Suppressor macrophage treated with lipopolysaccharide for 1 hour (primary cell): Measurements from ENCODE around the gene PLA2R1.
"Not testable (repeated sequence)": the region's sequence is repeated elsewhere in the genome, so short reads cannot be mapped to it uniquely, and the experiment has no call there.

Experiments
- DNase-seq, 3 donors: peaks; one replicate each; pipeline ENCODE4 v3.0.0-alpha.2; 2020 to 2022

The PLA2R1 gene

GRCh38 chr2:159982270-159982669, 80.1 kb downstream of the PLA2R1 start:
- peak; percentile 44 to 73 (median 57) for DNase-seq

- DNase-seq = no peak
Measured at GRCh38 chr2:159976527-159977160, 85.8 kb downstream of the PLA2R1 start.

- DNase-seq = no peak
Measured at GRCh38 chr2:159973325-159973724, 89.1 kb downstream of the PLA2R1 start.

- peak; percentile 29 to 68 (median 67) for DNase-seq
Measured at GRCh38 chr2:159971365-159972152, 90.9 kb downstream of the PLA2R1 start.

- not testable (repeated sequence) for DNase-seq
Measured at GRCh38 chr2:159970548-159970947, 91.9 kb downstream of the PLA2R1 start.

GRCh38 chr2:159968279-159968900, 94.0 kb downstream of the PLA2R1 start:
- peak; percentile 54 to 60 (median 56) for DNase-seq

GRCh38 chr2:159963700-159964099, 98.7 kb downstream of the PLA2R1 start:
- DNase-seq = no peak

- DNase-seq = not testable (repeated sequence)
Measured at GRCh38 chr2:159962513-159962912, 99.9 kb downstream of the PLA2R1 start.

- no peak for DNase-seq
Measured at GRCh38 chr2:159961451-159961850, 101.0 kb downstream of the PLA2R1 start.

GRCh38 chr2:159961037-159961436, 101.4 kb downstream of the PLA2R1 start:
- peak; percentile 22 to 43 (median 36) for DNase-seq

GRCh38 chr2:159960414-159960813, 102.0 kb downstream of the PLA2R1 start:
- peak; percentile 74 to 92 (median 90) for DNase-seq

- peak in 2 of 3 donors; percentile 13 to 33 for DNase-seq
Measured at GRCh38 chr2:159959136-159959535, 103.3 kb downstream of the PLA2R1 start.

GRCh38 chr2:159953136-159953823, 109.1 kb downstream of the PLA2R1 start:
- DNase-seq = peak in 1 of 3 donors; percentile 8

GRCh38 chr2:159946326-159946999, 116.0 kb downstream of the PLA2R1 start:
- DNase-seq = no peak

- DNase-seq = no peak
Measured at GRCh38 chr2:159944874-159945273, 117.5 kb downstream of the PLA2R1 start.

- no peak for DNase-seq
Measured at GRCh38 chr2:159942146-159942545, 120.3 kb downstream of the PLA2R1 start.

- no peak for DNase-seq
Measured at GRCh38 chr2:159941729-159942128, 120.7 kb downstream of the PLA2R1 start.

GRCh38 chr2:159939946-159940345, 122.5 kb downstream of the PLA2R1 start:
- peak; percentile 48 to 54 (median 52) for DNase-seq

- DNase-seq = no peak
Measured at GRCh38 chr2:159938395-159938794, 124.0 kb downstream of the PLA2R1 start.

GRCh38 chr2:159936471-159936870, 125.9 kb downstream of the PLA2R1 start:
- peak in 2 of 3 donors; percentile 12 to 19 for DNase-seq

GRCh38 chr2:159933727-159934049, 128.7 kb downstream of the PLA2R1 start:
- DNase-seq = peak; percentile 59 to 81 (median 73)

- DNase-seq = no peak
Measured at GRCh38 chr2:159933040-159933726, 129.2 kb downstream of the PLA2R1 start.
